LHCN-M2 (cell line): ENCODE data around the gene XRCC6. TPM values are rescaled to one million over a fixed set of nuclear protein-coding genes. Genes with fewer than 3 reads are reported as not detected.
"Not testable (repeated sequence)": the region's sequence is repeated elsewhere in the genome, so short reads cannot be mapped to it uniquely, and the experiment has no call there.

Source experiments
- DNase-seq: peaks from one replicate; pipeline ENCODE4 v3.0.0-alpha.2; 2012; ENCODE audit warnings: low read depth
- total RNA-seq: library from RNA; depleted of rRNA; stranded (reverse); fragments of >200 nt; gene quantifications from 2 replicates; pipeline ENCODE4 v1.2.3, GENCODE V29; 2014; rRNA removed

The XRCC6 gene
- total RNA-seq, 1 experiment from 2014 or later, result 475 TPM

DNA sequence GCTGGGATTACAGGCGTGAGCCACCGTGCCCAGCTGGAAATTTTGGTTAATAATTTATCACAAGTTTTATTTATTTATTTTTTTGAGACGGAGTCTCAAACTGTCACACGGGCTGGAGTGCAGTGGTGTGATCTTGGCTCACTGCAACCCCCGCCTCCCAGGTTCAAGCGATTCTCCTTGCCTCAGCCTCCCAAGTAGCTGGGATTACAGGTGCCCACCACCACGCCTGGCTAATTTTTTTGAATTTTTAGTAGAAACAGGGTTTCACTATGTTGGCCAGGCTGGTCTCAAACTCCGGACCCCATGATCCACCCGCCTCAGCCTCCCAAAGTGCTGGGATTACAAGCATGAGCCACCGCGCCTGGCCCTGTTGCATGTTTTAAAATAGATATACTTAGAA, 65.8 kb downstream of the XRCC6 start:
- not testable (repeated sequence) for DNase-seq

DNA sequence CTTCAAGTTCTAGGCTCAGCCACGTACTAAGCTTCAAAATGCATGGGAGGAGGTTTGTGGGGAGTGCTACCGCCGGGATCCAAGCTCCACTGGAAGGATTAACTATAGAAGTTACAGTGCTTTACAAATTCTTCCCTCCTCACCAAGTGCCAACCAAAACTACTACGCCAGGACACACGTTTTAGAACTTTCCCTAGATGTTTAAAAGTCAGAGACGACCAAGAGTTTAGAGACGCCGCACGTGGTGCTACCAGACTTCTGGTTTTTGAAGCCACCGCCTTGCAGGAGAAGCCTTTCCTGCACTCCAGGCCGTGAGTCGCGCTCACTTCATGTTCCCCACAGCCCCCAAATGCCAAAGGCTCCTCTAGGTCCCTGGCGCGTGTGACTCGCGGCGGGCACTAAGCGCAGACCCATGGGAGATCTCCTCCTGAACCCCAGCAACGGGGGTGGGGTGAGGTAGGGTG, 66.8 kb downstream of the XRCC6 start:
- peak; percentile 34 for DNase-seq

DNA sequence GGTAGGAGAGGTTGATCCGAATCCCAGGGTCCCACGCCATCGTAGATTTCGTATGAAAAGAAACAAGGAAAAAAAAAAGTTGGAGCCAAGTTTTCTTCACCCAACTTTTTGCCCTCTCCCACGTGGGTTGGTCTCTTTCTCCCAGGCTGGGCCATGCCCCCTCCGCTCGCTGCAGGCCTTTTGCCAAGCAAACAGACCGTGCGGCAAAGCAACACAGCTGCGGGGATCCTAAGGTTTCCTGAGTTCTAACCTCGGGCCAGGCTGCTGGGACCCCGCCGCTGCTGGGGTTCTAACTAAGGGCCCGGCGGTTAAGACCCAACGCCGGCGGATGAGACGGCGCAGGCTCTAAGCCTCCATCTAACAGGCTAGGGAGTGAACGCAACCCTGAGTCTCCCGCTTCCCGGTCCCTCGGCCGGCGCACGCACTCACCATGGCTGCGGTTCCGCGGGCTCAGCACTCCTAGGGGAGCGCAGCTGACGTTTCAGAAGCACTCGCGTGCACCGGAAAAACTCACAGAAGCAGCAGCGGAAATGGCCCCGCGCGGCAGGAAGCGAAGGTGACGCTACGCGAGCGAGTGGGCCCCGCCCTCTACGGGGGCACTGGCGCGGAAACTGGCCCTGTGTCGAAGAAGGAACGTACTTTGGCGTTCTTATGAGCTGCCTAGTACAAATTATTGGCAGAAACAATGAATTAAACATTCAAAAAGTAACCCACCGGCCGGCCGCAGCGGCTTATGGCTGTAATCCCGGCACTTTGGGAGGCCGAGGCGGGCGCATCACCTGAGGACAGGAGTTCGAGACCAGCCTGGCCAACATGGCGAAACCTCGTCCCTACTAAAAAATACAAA, 67.5 kb downstream of the XRCC6 start, which contains the start of gene SNU13:
Gene SNU13 (minus strand): TSS at position 503 of the 847 bp plus-strand sequence. CDS start 71 bp downstream, at position 432.
- DNase-seq, result peak; percentile 92

DNA sequence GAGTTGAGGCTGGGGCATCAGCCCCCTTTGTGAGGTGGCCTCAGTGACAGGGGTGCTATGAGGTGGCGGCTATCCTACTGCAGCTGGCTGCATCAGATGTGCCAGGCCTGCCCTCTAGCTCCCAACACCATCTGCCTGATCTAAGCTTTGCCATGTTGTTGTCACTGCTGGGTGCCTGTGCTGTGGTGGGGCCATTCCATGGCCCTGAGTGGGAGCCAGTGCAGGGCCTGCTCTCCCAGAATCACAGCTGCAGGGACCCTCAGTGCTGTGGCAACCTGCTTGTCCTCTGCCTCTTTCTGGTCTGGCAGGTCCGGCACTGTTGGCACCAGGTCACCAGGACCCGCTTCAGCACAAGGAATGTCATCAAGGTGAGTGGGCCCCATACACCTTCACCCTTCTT, 69.4 kb downstream of the XRCC6 start:
- DNase-seq, result no peak

GRCh38 chr22:41695211-41695610, 74.1 kb downstream of the XRCC6 start:
- no peak for DNase-seq

- DNase-seq, result no peak
Measured at GRCh38 chr22:41696703-41697102, 75.6 kb downstream of the XRCC6 start.

DNA sequence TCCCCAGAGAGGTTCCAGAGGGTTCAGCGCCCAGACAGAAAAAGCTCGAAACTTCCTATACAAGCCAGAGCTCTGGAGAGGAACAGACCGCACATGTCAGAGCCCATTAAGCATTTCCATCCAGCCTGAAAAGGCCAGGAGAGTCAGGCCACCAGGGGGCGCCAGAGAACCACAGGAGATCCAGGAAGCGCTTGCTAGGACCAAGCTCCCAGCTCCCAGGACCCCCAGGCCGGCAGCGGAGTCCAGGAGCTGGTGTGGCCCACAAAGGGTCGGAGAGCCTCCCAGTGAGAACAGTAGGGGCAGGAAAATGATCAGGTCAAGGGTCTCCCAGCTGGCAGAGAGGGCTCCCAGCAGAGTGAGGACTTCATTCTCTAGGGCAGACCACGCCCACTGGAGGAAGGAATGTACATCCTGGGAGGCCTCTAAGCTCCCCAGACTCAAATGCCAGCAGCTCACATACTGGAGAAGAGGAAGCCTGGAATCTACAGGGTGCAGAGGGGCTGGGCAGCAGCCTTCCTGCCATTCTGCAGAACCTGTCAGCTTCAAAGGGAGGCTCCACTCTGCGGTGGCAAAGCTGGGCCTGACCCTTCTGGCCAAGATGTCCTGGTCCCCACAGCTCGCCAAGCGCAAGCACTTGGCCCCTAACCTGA, 76.2 kb downstream of the XRCC6 start:
- DNase-seq, result peak; percentile 78

GRCh38 chr22:41699264-41700107, 78.4 kb downstream of the XRCC6 start, which contains the start of gene MEI1:
Gene MEI1, plus strand, starts transcription at chr22:41699503. Its CDS starts 36 bp downstream, at chr22:41699539.
- DNase-seq, result peak; percentile 43

GRCh38 chr22:41700108-41700364, 78.9 kb downstream of the XRCC6 start:
- no peak for DNase-seq

GRCh38 chr22:41702763-41703162, 81.7 kb downstream of the XRCC6 start:
- DNase-seq, result no peak

GRCh38 chr22:41709341-41709740, 88.2 kb downstream of the XRCC6 start:
- DNase-seq, result no peak

DNA sequence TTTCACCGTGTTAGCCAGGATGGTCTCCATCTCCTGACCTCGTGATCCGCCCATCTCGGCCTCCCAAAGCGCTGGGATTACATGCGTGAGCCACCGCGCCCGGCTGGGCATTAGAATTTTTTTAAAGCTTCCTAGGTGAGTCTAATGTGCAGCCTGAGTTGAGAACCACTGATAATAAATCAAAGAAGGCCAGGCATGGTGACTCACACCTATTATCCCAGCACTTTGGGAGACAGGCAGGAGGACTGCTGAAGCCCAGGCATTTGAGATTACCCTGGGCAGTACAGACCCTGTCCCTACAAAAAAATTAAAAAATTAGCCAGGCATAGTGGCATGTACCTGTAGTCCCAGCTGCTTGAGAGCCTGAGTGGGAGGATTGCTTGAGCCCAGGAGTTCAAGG, 91.9 kb downstream of the XRCC6 start:
- no peak for DNase-seq

Other genes starting within 250 kb of the XRCC6 start
- 1.8 and 3.3 TPM in 2 replicates for gene TEF, start 239.4 kb upstream of the XRCC6 start, total RNA-seq
- 17.8 and 22.9 TPM in 2 replicates for gene TOB2, start 174.5 kb upstream of the XRCC6 start, total RNA-seq
- 71.5 and 80.7 TPM in 2 replicates for gene PHF5A, start 152.6 kb upstream of the XRCC6 start, total RNA-seq
- gene ACO2, start 152.2 kb upstream of the XRCC6 start, total RNA-seq, result 61.2 and 64.4 TPM in 2 replicates
- 20.0 and 20.6 TPM in 2 replicates for gene POLR3H, start 76.8 kb upstream of the XRCC6 start, total RNA-seq
- 0.77 and 0.92 TPM in 2 replicates for gene CSDC2, start 60.3 kb upstream of the XRCC6 start, total RNA-seq
- 29.9 and 34.4 TPM in 2 replicates for gene PMM1, start 31.5 kb upstream of the XRCC6 start, total RNA-seq
- 26.2 and 26.6 TPM in 2 replicates for gene DESI1, start 252 bp upstream of the XRCC6 start, total RNA-seq
- 135 and 141 TPM in 2 replicates for gene SNU13, start 67.6 kb downstream of the XRCC6 start, total RNA-seq
- gene MEI1, start 78.2 kb downstream of the XRCC6 start, total RNA-seq, result not detected in 2 replicates
- 11.0 and 14.6 TPM in 2 replicates for gene CCDC134, start 179.4 kb downstream of the XRCC6 start, total RNA-seq
- gene SREBF2, start 211.8 kb downstream of the XRCC6 start, total RNA-seq, result 37.9 and 42.1 TPM in 2 replicates